SU-DHL-6 (cell line): ENCODE measurements around the gene ZNF595.

Source experiments
- H2AFZ ChIP-seq: fragments of 200-600 bp; sonication (generic); 2 replicates; pipeline ENCODE4 v1.6.1; 2014; ENCODE audit warnings: low read depth, mild to moderate bottlenecking, moderate library complexity, mixed read lengths, antibody characterized with exemption, low read length; ENCODE audit not compliant: severe bottlenecking
- H3F3A ChIP-seq: fragments of 200-600 bp; shearing (Covaris generic); 2 replicates; pipeline ENCODE4 v1.6.0; 2016; ENCODE audit warnings: antibody characterized with exemption, mild to moderate bottlenecking; ENCODE audit not compliant: insufficient read depth
- H3K27ac ChIP-seq: fragments of 200-600 bp; sonication (generic); 2 replicates; pipeline ENCODE4 v1.5.1; 2016; ENCODE audit warnings: low read depth, mild to moderate bottlenecking, low read length, moderate library complexity, mixed read lengths
- H3K27me3 ChIP-seq: fragments of 200-600 bp; sonication (generic), shearing (Covaris generic); 2 replicates; pipeline ENCODE4 v1.6.0; 2014; ENCODE audit warnings: mild to moderate bottlenecking, low read length
- H3K36me3 ChIP-seq: fragments of 200-600 bp; sonication (generic); 2 replicates; pipeline ENCODE4 v1.6.1; 2014; ENCODE audit warnings: mild to moderate bottlenecking, low read length, mixed read lengths
- H3K4me2 ChIP-seq: fragments of 300-600, 200-600 bp; shearing (Covaris generic), sonication (generic); 2 replicates; pipeline ENCODE4 v1.6.0; 2014; ENCODE audit warnings: low read length, low read depth, mild to moderate bottlenecking; ENCODE audit not compliant: poor library complexity, severe bottlenecking
- H3K4me3 ChIP-seq: fragments of 200-600 bp; sonication (generic); 2 replicates; pipeline ENCODE4 v1.5.1; 2014; ENCODE audit warnings: antibody characterized with exemption, low read length, mild to moderate bottlenecking, mixed read lengths; ENCODE audit not compliant: insufficient read depth, poor library complexity, severe bottlenecking
- H3K79me2 ChIP-seq: fragments of 200-600 bp; sonication (generic); 2 replicates; pipeline ENCODE4 v1.6.1; 2014; ENCODE audit warnings: mild to moderate bottlenecking, low read length, moderate library complexity; ENCODE audit not compliant: insufficient read depth
- H3K9ac ChIP-seq: fragments of 200-600 bp; sonication (generic); 2 replicates; pipeline ENCODE4 v1.7.0; 2014; ENCODE audit warnings: mild to moderate bottlenecking, low read length
- H3K9me2 ChIP-seq: fragments of 200-600 bp; sonication (generic); replicated peaks from 2 replicates; pipeline ENCODE4 v1.6.1; 2014; ENCODE audit warnings: low read length; ENCODE audit not compliant: insufficient read depth
- H3K9me3 ChIP-seq: fragments of 200-600 bp; sonication (generic); 2 replicates; pipeline ENCODE4 v1.6.1; 2014; ENCODE audit warnings: low read length, mixed read lengths; ENCODE audit not compliant: insufficient read depth
- H4K20me1 ChIP-seq: fragments of 200-600 bp; sonication (generic); 2 replicates; pipeline ENCODE4 v1.6.1; 2014; ENCODE audit warnings: low read depth, mild to moderate bottlenecking, antibody characterized with exemption, low read length, moderate library complexity, mixed read lengths
- EZH2phosphoT487 ChIP-seq: fragments of 200-600 bp; sonication (generic), shearing (Covaris generic); conservative IDR thresholded peaks from 2 replicates; pipeline ENCODE4 v1.6.1; 2018; ENCODE audit warnings: mild to moderate bottlenecking, antibody characterized with exemption, low read length, moderate library complexity, mixed read lengths
- TF ChIP-seq, protein P1 (sequence below): fragments of 200-600 bp; sonication (generic); IDR thresholded peaks from one replicate; pipeline ENCODE4 v1.5.1; 2017; ENCODE audit warnings: antibody characterized with exemption, mild to moderate bottlenecking, low read length, moderate library complexity; ENCODE audit not compliant: insufficient read depth, poor library complexity, severe bottlenecking

ZNF595 gene

DNA sequence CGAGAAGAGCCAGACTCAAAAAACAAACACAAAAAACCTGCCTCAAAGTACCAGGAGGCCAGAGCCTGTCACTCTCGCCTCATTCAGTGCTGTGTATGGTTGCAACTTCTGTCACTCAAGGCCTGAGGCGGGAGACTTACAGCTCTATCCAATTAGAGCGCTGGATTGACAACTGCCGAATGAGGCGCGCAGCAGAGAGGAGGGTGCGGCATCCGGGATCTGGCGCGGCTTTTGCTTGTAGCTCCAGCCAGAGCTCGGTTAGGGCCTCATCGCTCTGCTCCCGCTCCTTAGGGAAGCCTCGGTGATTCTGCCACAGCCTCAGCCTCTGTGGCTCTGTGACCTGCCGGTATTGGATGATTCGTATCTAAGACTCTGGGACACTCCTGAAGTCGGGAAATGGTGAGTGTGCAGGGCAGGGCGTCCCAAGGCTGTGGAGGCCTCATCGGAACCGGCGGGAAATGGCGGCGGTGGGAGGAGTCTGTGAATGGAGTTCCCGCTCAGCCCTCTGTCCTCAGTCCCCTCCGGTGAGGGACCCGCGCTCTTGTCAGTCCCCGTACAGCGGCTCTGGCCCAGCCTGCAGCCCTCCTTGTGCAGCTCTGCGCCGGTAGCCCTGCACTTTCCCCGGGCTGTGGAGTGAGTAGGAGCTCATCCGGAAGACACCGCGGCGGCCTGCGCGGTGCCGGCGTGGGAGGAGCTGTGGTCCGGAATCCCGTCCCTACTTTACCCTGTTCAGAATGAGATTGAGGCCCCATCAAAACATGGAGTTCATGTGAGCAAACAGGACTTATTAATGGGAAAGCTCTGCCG lies 71.4 kb downstream of the ZNF595 start, which contains the start of gene ZNF718:
TSS of gene ZNF718 (plus strand) at position 227 of the 807 bp plus-strand sequence. CDS start at position 397, 170 bp downstream.
- peak within 1 kb of the TSS; percentile 66 for H3K4me2 ChIP-seq
- no peak for TF ChIP-seq EZH2phosphoT487
- TF ChIP-seq, protein P1, sequence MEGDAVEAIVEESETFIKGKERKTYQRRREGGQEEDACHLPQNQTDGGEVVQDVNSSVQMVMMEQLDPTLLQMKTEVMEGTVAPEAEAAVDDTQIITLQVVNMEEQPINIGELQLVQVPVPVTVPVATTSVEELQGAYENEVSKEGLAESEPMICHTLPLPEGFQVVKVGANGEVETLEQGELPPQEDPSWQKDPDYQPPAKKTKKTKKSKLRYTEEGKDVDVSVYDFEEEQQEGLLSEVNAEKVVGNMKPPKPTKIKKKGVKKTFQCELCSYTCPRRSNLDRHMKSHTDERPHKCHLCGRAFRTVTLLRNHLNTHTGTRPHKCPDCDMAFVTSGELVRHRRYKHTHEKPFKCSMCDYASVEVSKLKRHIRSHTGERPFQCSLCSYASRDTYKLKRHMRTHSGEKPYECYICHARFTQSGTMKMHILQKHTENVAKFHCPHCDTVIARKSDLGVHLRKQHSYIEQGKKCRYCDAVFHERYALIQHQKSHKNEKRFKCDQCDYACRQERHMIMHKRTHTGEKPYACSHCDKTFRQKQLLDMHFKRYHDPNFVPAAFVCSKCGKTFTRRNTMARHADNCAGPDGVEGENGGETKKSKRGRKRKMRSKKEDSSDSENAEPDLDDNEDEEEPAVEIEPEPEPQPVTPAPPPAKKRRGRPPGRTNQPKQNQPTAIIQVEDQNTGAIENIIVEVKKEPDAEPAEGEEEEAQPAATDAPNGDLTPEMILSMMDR: no peak
- H2AFZ ChIP-seq: no peak within 1 kb of the TSS

DNA sequence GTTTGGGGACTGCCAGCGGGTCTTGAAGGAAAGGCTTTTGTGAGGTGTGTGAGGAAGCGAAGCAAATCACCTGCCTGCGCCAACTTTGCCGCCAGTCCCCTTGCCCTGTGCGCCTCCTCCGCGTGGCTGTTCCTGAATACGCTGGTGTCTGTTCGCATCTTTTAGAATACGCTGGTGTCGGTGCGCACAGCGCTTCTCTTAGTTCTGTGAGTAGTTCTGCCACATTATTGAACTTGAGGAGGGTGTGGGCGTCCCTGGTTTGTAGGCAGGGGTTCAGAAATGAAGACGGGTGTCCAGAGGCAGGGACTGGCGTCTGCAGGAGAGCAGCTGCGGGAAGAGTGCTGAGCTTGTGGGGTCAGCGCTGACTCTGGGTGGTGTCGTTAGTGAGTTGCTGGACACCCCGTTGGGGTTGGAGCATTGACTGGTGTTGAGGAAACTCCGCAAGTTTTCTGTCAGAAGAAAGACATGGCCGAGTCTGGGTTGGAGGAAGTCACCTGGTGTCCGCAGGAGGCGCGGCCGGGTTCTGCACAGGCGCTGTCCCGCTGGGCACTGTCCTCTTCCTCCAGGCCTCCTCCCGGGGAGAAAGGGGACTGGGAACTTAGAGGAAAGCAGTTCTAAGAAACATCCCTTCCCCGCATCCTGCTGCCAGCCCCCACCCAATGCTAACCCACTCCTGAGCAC lies 72.1 kb downstream of the ZNF595 start:
- peak overlapping the region; percentile 66 for H3K4me2 ChIP-seq
- no peaks in the 10 kb centered on the region for H3K27me3 ChIP-seq
- peak overlapping the region; percentile 83 for H3K9ac ChIP-seq
- H3K9me2 ChIP-seq: no peaks in the 10 kb centered on the region
- no peaks in the 10 kb centered on the region for H4K20me1 ChIP-seq
- H3K79me2 ChIP-seq: peaks cover 54% of the 10 kb centered on the region
- H3K4me3 ChIP-seq: peak overlapping the region; percentile 70
- no peaks in the 10 kb centered on the region for H3F3A ChIP-seq
- peaks cover 12% of the 10 kb centered on the region for H3K9me3 ChIP-seq
- peak overlapping the region; percentile 78 for H3K27ac ChIP-seq
- no peak overlapping the region for H2AFZ ChIP-seq
- H3K36me3 ChIP-seq: peaks cover 42% of the 10 kb centered on the region
- TF ChIP-seq, protein P1: no peak
- TF ChIP-seq EZH2phosphoT487: no peak

More for the DNA sequence above, 71.4 kb downstream of the ZNF595 start, which contains the start of gene ZNF718:
- Histone ChIP-seq H3K79me2 (peaks cover 47% of the 10 kb centered on the region), H3K27ac (peak within 1 kb of the TSS; percentile 78), H3K4me3 (peak within 1 kb of the TSS; percentile 70), H3K9ac (peak within 1 kb of the TSS; percentile 83), H3K36me3 (peaks cover 37% of the 10 kb centered on the region), H4K20me1 (no peaks in the 10 kb centered on the region), H3K27me3 (no peaks in the 10 kb centered on the region), H3F3A (no peaks in the 10 kb centered on the region), H3K9me2 (no peaks in the 10 kb centered on the region), H3K9me3 (peaks cover 13% of the 10 kb centered on the region)

DNA sequence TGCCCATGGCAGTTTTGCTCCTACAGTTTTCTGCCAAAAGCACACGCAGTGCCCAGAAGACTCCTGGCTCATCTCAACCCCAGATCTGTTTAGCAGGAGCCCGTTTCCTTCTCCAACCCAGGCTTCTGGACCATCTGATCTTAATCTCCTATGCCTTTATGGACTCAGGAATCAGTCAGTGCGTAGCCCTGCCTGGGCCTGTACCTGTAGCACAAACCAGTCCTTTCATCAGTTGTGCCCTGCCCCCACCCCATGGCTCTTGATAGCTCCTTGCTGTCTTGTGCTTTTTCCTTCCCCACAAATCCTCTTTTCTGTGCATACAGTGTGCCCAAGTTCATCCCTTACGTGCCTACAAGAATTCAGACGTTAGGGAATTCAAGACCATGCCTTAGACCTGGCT lies 72.7 kb downstream of the ZNF595 start:
- H3K27me3 ChIP-seq: no peaks in the 10 kb centered on the region
- peaks cover 12% of the 10 kb centered on the region for H3K9me3 ChIP-seq
- peaks cover 55% of the 10 kb centered on the region for H3K79me2 ChIP-seq
- no peaks in the 10 kb centered on the region for H3F3A ChIP-seq
- peak overlapping the region; percentile 66 for H3K4me2 ChIP-seq
- TF ChIP-seq, protein P1: no peak
- no peak for TF ChIP-seq EZH2phosphoT487
- H3K9ac ChIP-seq: peak overlapping the region; percentile 83
- peak overlapping the region; percentile 70 for H3K4me3 ChIP-seq
- no peaks in the 10 kb centered on the region for H4K20me1 ChIP-seq
- no peaks in the 10 kb centered on the region for H3K9me2 ChIP-seq
- H3K27ac ChIP-seq: peak overlapping the region; percentile 7; the same call in 1 of the 2 replicates
- no peak overlapping the region for H2AFZ ChIP-seq
- H3K36me3 ChIP-seq: peaks cover 45% of the 10 kb centered on the region
